NCI-H1417 (cell line): ENCODE measurements around the gene KLHL25.
"Not testable (repeated sequence)": the region's sequence is repeated elsewhere in the genome, so short reads cannot be mapped to it uniquely, and the experiment has no call there.

ENCODE experiments used
- DNase-seq, 3 experiments: peaks; one replicate each; lab custom pipeline; 2025; lab: John Stamatoyannopoulos, UW

The KLHL25 gene

GRCh38 chr15:85794598-85795336, at the start of gene KLHL25:
Gene KLHL25, minus strand, starts transcription at chr15:85794925. Its CDS starts 25,115 bp downstream, at chr15:85769810.
- peak; percentile 83 to 98 (median 96) for DNase-seq

- DNase-seq = no peak
These were observed 46.1 kb upstream of the KLHL25 start for GRCh38 chr15:85840802-85841152.

GRCh38 chr15:85840079-85840801, 45.5 kb upstream of the KLHL25 start:
- peak; percentile 77 to 87 (median 81) for DNase-seq

GRCh38 chr15:85839643-85840042, 44.9 kb upstream of the KLHL25 start:
- DNase-seq = no peak

- no peak for DNase-seq
These were observed 43.9 kb upstream of the KLHL25 start for GRCh38 chr15:85838655-85839054.

DNA sequence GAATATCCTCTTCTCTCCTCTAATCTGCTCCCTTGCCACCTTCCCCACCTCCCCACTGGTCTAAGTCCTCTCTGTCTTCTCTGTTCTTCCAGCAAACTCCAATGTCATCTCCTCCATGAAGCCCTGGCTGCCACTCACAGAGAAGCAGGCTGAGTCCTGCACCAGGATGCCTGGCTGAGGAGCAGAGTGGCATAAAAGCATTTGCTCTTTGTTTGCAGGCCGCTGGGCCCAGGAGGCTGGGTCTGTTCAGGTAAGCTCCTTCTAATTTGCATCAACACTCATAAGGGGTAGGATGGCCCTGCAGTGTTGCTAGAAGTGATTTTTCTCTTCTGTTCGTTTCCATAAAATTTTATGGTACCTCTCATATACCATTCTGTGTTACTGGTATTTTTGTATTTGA, 43.2 kb upstream of the KLHL25 start:
- DNase-seq = no peak

DNA sequence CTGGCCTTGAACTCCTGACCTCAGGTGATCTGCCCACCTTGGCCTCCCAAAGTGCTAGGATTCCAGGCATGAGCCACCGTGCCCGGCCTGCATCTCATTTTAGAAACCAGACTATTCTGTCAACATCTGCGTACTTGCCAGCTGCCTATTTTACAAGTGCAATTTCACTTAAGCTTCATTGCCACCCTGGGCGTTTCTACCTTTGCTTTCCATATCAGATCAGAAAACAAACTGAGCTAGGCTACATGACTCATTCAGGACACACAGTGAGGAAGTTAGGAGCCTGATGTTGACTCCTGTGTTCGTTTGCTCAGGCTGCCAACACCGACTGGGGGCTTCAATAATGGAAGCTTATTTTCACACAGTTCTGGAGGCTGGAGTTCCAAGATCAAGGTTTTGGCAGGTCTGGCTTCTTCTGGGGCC, 42.3 kb upstream of the KLHL25 start:
- peak in 2 of 3 experiments; percentile 40 to 57 for DNase-seq

- DNase-seq = no peak
These were observed 39.9 kb upstream of the KLHL25 start for GRCh38 chr15:85834651-85835050.

DNA sequence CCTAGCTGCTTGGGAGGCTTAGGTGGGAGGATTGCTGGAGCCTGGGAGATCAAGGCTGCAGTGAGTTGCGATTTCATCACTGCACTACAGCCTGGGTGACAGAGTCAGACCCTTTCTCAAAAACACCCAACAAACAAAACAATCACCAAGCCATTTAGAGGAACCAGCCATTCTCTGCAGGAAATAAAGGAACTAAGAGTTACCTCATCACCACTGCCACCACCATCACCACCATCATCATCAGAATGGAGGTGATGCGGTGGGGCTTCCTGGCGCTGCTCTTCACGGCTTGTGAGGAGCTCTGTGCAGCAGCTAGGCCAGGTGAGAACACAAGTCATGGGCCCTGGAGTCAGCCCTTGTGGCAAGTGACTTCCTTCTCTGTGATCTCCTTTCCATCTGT, 37.7 kb upstream of the KLHL25 start:
- DNase-seq = no peak

- peak; percentile 9 to 43 (median 13) for DNase-seq
These were observed 36.8 kb upstream of the KLHL25 start for GRCh38 chr15:85831415-85832113.

DNA sequence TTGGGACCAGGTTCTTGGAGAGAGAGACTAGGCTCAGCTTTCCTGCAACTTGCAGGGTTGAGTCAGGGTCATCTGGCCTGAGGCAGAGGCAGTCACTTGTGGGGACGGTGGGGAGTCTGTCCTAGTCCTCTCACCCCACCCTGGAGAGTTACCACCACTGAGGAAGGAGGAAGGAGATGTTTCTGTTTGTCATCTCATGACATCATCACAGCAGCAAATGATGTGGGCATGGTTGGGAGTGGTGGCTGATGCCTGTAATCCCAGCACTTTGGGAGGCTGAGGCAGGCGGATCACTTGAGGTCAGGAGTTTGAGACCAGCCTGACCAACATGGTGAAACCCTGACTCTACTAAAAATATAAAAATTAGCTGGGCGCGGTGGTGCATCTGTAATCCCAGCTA, 35.0 kb upstream of the KLHL25 start:
- not testable (repeated sequence) for DNase-seq

GRCh38 chr15:85828874-85829273, 34.1 kb upstream of the KLHL25 start:
- DNase-seq = no peak

DNA sequence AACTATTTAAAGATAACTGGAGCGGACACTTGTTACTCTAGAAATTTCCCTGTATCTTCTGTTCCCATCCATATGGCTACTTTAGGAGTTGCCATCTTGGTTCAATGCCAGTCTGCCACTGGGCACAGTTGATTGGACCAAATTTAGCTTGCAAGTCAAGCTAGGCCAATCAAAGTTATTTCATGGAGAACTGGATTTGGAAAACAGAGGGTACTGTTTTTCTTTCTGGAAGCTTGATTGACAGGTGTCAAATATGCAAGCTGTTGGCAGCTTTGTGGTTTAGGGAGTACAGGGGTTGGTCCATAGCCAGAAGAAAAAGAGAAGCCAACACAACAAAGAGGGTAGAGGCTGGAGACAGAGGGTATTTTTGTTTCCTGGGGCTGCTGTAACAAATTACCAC, 33.4 kb upstream of the KLHL25 start:
- DNase-seq = no peak

- DNase-seq = peak in 1 of 3 experiments; percentile 46
These were observed 32.2 kb upstream of the KLHL25 start for GRCh38 chr15:85826756-85827515.

DNA sequence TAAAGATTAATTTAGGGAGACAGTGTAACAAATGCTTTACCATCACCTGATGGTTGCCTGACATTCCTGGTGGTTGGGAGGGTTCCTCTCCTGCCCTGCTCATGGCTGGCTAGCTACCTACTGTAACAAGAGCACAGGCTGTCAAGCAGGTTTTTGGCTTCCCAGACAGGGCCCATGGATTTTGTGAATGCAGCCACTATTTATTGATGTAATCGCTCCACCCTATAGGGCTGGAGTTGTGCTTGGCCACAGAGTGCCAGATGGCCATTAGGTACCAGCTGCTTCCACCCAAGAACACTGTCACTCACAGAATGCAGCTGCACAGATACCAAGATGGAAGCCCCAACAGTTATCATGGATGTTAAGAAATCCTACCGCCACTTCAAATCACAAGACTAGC, 31.0 kb upstream of the KLHL25 start:
- DNase-seq = no peak

DNA sequence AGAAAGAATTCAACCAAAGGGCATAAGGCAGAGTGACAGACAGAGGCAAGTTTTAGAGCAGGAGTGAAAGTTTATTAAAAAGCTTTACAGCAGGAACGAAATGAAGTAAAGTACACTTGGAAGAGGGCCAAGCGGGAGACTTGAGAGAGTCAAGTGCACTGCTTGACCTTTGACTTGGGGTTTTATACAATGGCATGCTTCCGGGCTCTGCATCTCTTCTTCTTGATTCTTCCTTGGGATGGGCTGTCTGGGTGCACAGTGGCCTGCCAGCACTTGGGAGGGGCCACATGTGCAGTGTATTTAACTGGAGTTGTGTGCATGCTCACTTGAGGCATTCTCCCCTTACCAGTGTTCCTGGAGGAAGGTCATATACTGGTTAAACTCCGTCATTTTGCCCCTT, 30.4 kb upstream of the KLHL25 start:
- DNase-seq = peak in 1 of 3 experiments; percentile 7

GRCh38 chr15:85821545-85821944, 26.8 kb upstream of the KLHL25 start:
- DNase-seq = no peak

DNA sequence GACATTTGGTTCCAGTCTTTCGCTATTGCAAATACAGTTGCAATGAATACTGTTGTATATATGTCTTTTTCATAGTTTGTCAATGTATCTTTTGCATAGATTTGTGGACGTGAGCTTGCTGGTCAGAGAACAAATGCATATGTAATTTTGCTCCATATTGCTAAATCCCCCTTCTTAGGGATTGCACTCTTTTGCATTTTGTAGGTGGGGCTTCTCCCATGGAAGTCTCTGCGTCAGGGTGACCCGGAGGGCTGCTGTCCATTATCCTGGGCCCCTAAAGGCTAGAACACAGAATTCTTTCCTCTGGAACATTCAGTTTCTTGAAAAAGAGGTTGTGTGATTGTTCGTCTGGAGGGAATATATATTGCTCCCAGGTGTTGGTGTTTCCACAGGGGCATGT, 25.2 kb upstream of the KLHL25 start:
- no peak for DNase-seq

DNA sequence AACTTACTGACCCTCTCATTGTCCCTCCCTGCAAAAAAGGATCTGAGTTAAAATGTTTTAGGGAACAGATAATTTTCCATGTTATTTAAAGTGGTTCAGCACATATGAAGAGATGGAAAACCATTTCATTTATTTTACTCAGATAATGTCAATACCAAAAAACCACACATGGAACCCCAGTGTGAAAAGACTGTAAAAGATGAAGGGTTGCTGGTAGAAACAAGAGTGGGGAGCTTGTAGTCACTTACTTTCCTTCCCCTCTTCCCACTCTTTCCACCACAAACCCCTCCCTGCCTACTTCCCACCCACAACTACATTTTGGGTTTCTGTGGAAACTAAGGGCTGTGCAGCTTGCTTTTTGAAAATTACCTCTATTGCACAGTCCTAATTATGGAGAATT, 18.5 kb upstream of the KLHL25 start:
- no peak for DNase-seq

DNA sequence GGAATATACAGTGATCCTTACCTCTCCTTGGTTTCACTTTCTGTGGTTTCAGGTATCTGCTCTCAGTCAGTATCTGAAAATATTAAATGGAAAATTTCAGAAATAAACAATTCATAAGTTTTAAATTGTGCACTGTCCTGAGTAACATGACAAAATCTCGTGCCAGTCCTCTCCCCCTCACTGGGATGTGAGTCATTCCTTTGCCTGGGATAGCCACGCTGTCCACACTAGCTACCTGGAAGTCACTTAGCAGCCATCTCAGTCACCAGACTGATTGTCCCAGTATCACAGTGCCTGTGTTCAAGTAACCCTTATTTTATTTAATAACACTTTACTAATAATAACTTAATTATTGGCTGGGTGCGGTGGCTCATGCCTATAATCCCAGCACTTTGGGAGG, 15.3 kb upstream of the KLHL25 start:
- no peak for DNase-seq

DNA sequence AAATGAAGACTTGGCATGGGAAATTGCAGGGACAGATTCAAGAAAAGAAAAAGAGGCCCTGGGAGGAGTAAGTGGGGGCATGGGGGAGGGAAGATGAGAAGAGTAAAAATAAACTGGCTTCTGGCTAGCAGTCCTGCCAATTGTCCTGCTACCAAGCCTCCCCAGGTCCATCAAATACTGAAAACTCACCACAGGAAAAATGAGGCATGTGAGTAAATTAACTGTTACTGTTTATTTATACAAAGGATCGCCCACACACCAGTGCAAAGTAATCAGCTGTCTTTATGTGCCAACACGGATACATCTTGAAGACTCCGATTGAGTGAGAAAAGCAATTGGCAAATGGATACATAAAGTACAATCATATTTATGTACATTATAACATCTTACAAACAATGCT, 10.7 kb upstream of the KLHL25 start:
- DNase-seq = no peak
